A673 (cell line): Measurements from ENCODE around the gene C19orf38. TPM values are rescaled to one million over a fixed set of nuclear protein-coding genes. Genes with fewer than 3 reads are reported as not detected.
"Not testable (repeated sequence)": the region's sequence is repeated elsewhere in the genome, so short reads cannot be mapped to it uniquely, and the experiment has no call there.

Experiments
- BruUV-seq: library from RNA; stranded (reverse); fragments of 400-500 nt; replicated peaks from 2 replicates; lab custom pipeline; 2021; lab: Mats Ljungman, UMichigan
- CTCF ChIA-PET: fragments of 300-600 bp; sonication (Branson Sonifier 250); formaldehyde crosslinking; loops from one replicate; lab custom pipeline; 2022; ENCODE audit warnings: antibody characterized with exemption; lab: Charles Lee
- POLR2A ChIA-PET: fragments of 300-600 bp; sonication (Branson Sonifier 250); formaldehyde crosslinking; loops from one replicate; lab custom pipeline; 2022; ENCODE audit warnings: antibody characterized with exemption; ENCODE audit not compliant: low non-redundant PET; lab: Charles Lee
- DNase-seq: peaks from one replicate; pipeline ENCODE4 v3.0.0-alpha.2; 2015; ENCODE audit warnings: low spot score
- H3K27ac ChIP-seq: fragments of 200-600 bp; sonication (generic); 2 replicates; pipeline ENCODE4 v1.5.1; 2016; ENCODE audit warnings: mixed run types, low read depth, mild to moderate bottlenecking, mixed read lengths, antibody characterized with exemption, low read length; ENCODE audit not compliant: poor library complexity, severe bottlenecking
- H3K27me3 ChIP-seq: fragments of 200-600 bp; sonication (generic); replicated peaks from 2 replicates; pipeline ENCODE4 v1.6.1; 2017; ENCODE audit warnings: mixed run types, low read depth, mild to moderate bottlenecking, mixed read lengths, antibody characterized with exemption, low read length; ENCODE audit not compliant: insufficient read depth, poor library complexity
- H3K36me3 ChIP-seq: fragments of 200-600 bp; sonication (generic); 2 replicates; pipeline ENCODE4 v1.6.1; 2016; ENCODE audit warnings: mixed run types, mild to moderate bottlenecking, mixed read lengths, antibody characterized with exemption, low read length; ENCODE audit not compliant: insufficient read depth, poor library complexity, severe bottlenecking
- H3K4me1 ChIP-seq: fragments of 200-600 bp; sonication (generic); 2 replicates; pipeline ENCODE4 v1.6.1; 2017; ENCODE audit warnings: mixed run types, mild to moderate bottlenecking, mixed read lengths, antibody characterized with exemption, low read length; ENCODE audit not compliant: insufficient read depth, poor library complexity, severe bottlenecking
- H3K4me3 ChIP-seq: fragments of 200-600 bp; sonication (generic); 2 replicates; pipeline ENCODE4 v1.5.1; 2016; ENCODE audit warnings: low read depth, mixed run types, mild to moderate bottlenecking, mixed read lengths, low read length; ENCODE audit not compliant: poor library complexity, severe bottlenecking
- H3K9me3 ChIP-seq: fragments of 200-600 bp; sonication (generic); 2 replicates; pipeline ENCODE4 v1.6.1; 2016; ENCODE audit warnings: mixed run types, low read depth, mild to moderate bottlenecking, mixed read lengths, antibody characterized with exemption, low read length; ENCODE audit not compliant: poor library complexity, severe bottlenecking
- CTCF ChIP-seq: fragments of 300-800, 200-600 bp; sonication (generic); conservative IDR thresholded peaks from 2 replicates; pipeline ENCODE4 v1.5.1; 2017; ENCODE audit warnings: low read depth, mild to moderate bottlenecking, antibody characterized with exemption, low read length, moderate library complexity, mixed read lengths
- EZH2 ChIP-seq: fragments of 200-600 bp; sonication (generic); IDR thresholded peaks from 2 replicates; pipeline ENCODE4 v1.6.1; 2017; ENCODE audit warnings: borderline replicate concordance, low read depth, mild to moderate bottlenecking, mixed read lengths, antibody characterized with exemption, low read length; ENCODE audit not compliant: poor library complexity, severe bottlenecking
- intact Hi-C: fragments of 100-400 bp; cut with micrococcal nuclease; formaldehyde crosslinking; loops from one replicate; pipeline ENCODE4 v1.10.0; 2022; ENCODE audit not compliant: unreplicated experiment
- total RNA-seq: library from RNA; stranded (reverse); gene quantifications from 2 replicates; pipeline ENCODE4 v1.2.3, GENCODE V29; 2021

The C19orf38 gene
- total RNA-seq, 1 experiment from 2014 or later = not detected

DNA sequence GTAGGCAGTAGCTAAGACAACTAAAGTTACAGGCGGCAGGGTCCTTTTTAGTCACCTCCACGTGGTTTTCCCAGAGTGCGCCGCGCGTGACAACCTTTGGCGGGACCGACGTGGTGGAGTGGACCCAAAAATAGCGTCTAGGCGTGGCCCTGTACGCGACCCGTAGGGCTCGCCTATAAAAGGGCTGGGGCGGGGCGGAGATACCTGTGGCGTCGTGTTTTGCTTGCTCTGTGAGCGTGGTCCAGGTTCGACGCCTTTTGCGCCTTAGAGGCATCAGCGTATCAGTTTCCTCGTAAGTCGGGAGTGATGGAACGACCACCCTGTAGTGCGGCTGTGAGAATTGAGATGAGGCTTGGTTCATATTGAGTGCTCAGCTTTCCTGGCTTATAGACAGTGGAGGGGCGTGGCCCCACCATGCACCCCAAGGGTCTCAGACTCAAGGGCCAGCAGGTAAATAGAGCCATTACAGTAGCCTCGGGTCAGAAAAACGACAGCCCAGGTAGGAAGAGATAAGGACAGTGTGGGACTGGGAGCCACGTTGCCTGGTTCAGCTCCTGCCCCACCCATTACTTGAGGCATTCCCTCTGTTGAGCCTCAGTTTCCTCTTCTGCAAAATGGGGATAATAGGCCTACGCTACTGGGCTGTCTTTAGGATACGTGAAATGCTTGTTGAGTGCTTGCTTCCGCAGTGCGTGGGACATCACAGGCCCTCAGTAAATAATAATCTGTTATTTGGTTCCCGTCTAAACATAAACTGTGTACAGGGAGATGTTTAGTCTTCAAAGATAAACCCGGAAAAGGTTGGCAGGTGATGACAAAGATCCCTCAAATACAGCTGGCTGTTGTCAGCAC lies 11.5 kb upstream of the C19orf38 start:
- ChIA-PET CTCF (interaction anchor here (0.6 to 1.6 kb wide), 5 partner anchors 22 to 407 kb away, joined by 4 to 7 read pairs (median 5); partner anchors contain the start of gene DNM2), POLR2A (interaction anchor here (0.5 to 0.9 kb wide), 2 partner anchors 22 to 108 kb away, joined by 4 to 9 read pairs; no protein-coding TSS in a partner anchor)
- peak; percentile 90 for DNase-seq

DNA sequence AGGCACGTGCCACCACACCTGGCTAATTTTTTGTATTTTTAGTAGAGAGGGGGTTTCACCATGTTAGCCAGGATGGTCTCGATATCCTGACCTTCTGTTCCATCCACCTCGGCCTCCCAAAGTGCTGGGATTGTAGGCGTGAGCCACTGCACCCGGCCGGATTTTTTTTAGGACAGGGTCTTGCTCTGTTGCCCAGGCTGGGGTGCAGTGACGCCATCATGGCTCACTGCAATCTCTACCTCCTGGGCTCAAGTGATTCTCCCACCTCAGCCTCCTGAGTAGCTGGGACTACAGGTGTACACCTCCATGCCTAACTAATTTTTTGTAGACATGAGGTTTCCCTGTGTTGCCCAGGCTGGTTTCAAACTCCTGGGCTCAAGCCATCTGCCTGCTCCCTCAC lies 10.6 kb upstream of the C19orf38 start:
- H3K9me3 ChIP-seq, H3K27me3 ChIP-seq, H3K36me3 ChIP-seq, BruUV-seq, H3K4me1 ChIP-seq, DNase-seq, CTCF ChIA-PET, H3K4me3 ChIP-seq, H3K27ac ChIP-seq: not testable (repeated sequence)
- intact Hi-C loops = loop anchor here (5.0 kb wide), 1 partner anchor 120 kb away; the partner anchor contains the start of gene DNM2
- POLR2A ChIA-PET = interaction anchor here (0.5 kb wide), 1 partner anchor 20 kb away, joined by 4 read pairs; no protein-coding TSS in a partner anchor

More for the DNA sequence above, 11.5 kb upstream of the C19orf38 start:
- Histone ChIP-seq H3K27me3 (no peaks in the 10 kb centered on the region), H3K27ac (peak overlapping the region; percentile 98), H3K9me3 (no peaks in the 10 kb centered on the region), H3K4me1 (no peaks in the 10 kb centered on the region), H3K36me3 (peaks cover 13% of the 10 kb centered on the region), H3K4me3 (peak overlapping the region; percentile 60)
- no peak for TF ChIP-seq EZH2
- intact Hi-C loops = loop anchor here (5.0 kb wide), 1 partner anchor 119 kb away; the partner anchor contains the start of gene DNM2
- BruUV-seq = TSS peak; percentile 43

DNA sequence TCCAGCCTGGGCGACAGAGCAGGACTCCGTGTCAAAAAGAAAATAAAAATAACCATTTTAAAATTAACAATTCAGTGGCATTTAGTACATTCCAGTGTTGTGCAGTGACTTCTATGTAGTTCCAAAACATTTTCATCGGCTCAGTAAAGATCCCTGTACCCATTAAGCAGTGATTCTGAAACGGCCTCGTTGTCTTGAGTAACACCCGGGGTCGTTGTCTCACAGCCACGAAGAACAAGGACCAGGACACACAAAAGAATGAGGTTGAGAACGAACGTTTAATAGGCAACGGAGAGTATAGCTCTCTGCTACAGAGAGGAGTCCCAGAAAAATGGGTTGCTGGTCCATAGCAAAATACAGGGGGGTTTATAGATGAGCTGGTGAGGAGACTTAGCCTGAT lies 9.8 kb upstream of the C19orf38 start:
- Histone ChIP-seq H3K9me3 (no peaks in the 10 kb centered on the region), H3K4me1 (no peaks in the 10 kb centered on the region), H3K27ac (no peak overlapping the region), H3K36me3 (peaks cover under 1% of the 10 kb centered on the region), H3K4me3 (no peak overlapping the region), H3K27me3 (no peaks in the 10 kb centered on the region)
- POLR2A ChIA-PET = interaction anchor here (0.6 kb wide), 1 partner anchor 115 kb away, joined by 4 read pairs; no protein-coding TSS in a partner anchor
- TF ChIP-seq EZH2 (no peak), CTCF (no peak)
- intact Hi-C loops = loop anchor here (5.0 kb wide), 1 partner anchor 121 kb away; the partner anchor contains the start of gene DNM2
- CTCF ChIA-PET = interaction anchor here (0.6 kb wide), 1 partner anchor 359 kb away, joined by 3 read pairs; no protein-coding TSS in a partner anchor
- BruUV-seq = no TSS peak
- no peak for DNase-seq
